ENCODE data around the gene BZW2.

BZW2 gene

DNA sequence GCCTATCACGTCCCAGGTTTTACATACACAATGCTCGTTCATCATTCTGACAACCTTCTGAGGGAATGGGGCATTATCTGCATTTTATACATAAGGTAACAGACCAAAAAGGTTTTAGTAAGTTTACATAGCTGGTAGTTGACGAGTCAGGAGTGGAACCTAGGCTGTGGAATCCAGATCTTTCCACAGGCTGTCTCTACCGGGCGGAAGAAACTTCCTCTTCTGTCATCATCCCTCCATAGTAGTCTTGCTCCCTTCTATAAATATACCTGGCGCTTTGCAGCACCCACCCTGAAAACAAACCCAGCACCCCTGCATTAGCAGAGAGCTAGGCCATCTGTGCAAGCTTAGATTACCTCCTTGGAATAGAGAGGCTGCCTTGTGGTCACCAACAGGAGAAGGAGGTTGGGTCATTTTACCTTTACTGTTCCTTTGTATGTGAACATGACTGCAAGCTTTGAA lies 108.9 kb downstream of the BZW2 start:
- DNase-seq = no peak

- no peak for DNase-seq
These were observed 109.4 kb downstream of the BZW2 start for GRCh38 chr7:16755397-16755796.
